Measurements from ENCODE around the gene CASD1. TPM values are rescaled to one million over a fixed set of nuclear protein-coding genes. Genes with fewer than 3 reads are reported as not detected.

The CASD1 gene
- total RNA-seq, 1 donor from 2014 or later = 11.6 TPM

DNA sequence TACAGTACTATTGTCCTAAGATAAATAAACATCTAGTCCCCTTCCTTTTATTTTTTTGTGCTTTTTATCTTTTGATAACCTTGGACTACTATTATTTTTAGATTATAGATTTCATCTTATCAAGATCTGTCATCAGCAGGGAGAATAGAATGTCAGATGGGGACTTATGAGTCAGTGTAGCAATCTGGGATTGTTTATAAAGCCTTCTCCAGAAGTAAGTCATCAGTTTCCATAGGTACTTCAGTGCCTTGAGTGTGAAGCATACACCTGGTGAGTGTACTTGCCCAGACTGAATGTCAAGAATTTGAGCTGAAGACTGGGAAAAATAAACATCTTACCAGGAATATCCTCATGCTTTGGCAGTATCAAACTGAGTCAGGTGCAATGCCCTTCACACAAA lies 2.1 kb downstream of the CASD1 start:
- TF ChIP-seq, protein P1, sequence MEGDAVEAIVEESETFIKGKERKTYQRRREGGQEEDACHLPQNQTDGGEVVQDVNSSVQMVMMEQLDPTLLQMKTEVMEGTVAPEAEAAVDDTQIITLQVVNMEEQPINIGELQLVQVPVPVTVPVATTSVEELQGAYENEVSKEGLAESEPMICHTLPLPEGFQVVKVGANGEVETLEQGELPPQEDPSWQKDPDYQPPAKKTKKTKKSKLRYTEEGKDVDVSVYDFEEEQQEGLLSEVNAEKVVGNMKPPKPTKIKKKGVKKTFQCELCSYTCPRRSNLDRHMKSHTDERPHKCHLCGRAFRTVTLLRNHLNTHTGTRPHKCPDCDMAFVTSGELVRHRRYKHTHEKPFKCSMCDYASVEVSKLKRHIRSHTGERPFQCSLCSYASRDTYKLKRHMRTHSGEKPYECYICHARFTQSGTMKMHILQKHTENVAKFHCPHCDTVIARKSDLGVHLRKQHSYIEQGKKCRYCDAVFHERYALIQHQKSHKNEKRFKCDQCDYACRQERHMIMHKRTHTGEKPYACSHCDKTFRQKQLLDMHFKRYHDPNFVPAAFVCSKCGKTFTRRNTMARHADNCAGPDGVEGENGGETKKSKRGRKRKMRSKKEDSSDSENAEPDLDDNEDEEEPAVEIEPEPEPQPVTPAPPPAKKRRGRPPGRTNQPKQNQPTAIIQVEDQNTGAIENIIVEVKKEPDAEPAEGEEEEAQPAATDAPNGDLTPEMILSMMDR (conservative IDR thresholded peaks at IDR 0.05; ENCODE audit: low read depth, low read length) = no peak
- peak; percentile 19 for DNase-seq (ENCODE audit: low read depth)
- H3K4me3 ChIP-seq (ENCODE audit: low read depth, low read length) = no peak overlapping the region

DNA sequence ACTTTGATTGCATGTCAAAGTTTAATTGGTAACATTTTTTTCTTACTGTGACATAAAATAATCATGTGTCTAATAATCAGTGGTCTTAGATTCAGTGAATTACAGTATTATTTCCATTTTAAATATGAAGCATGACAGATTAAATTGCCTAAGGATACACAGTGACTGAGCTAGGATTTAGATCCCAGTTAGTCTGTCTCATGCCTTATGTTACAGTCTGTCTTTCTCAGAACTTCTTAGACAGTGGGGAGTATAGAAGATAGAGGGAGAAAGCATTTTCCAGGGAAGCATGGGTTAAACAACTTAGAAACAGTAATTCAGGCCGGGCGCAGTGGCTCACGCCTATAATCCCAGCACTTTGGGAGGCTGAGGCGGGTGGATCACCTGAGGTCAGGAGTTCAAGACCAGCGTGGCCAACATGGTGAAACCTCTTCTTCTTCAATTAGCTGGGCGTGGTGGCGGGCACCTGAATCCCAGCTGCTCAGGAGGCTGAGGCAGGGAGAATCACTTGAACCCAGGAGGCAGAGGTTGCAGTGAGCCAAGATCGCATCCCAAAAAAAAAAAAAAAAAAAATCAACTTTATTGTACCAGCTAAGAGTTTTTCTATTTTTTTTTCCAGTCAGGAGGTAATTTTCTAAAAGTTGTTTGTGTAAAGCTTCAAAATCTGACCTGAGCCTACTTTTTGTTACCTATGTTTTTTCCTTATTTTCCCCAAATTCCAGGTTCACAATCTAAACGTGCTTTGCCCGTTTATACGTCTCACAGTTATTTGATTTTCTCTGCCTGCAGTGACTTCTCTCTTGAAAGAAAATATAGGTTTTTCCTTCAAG lies 3.3 kb downstream of the CASD1 start:
- H3K4me3 ChIP-seq (ENCODE audit: low read depth, low read length) = no peak overlapping the region
- no peak for DNase-seq (ENCODE audit: low read depth)

DNA sequence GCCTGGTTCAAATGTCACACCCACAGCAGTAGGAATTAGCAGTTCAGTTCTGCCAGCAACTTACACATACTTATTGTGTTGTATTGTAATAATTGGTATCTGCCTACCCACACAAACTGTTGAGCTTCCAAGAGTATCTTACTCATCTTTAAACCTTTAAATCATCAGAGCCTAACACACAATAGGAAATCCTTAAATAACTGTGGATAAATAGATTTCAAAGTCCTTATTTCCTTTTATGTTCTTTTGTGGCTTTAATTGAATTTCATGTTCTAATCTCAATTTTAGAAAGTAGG lies 3.9 kb downstream of the CASD1 start:
- no peak for DNase-seq (ENCODE audit: low read depth)
- TF ChIP-seq, protein P1 (conservative IDR thresholded peaks at IDR 0.05; ENCODE audit: low read depth, low read length) = no peak
- no peak overlapping the region for H3K4me3 ChIP-seq (ENCODE audit: low read depth, low read length)

More for the DNA sequence above, 3.3 kb downstream of the CASD1 start:
- TF ChIP-seq, protein P1 (conservative IDR thresholded peaks at IDR 0.05; ENCODE audit: low read depth, low read length) = no peak

DNA sequence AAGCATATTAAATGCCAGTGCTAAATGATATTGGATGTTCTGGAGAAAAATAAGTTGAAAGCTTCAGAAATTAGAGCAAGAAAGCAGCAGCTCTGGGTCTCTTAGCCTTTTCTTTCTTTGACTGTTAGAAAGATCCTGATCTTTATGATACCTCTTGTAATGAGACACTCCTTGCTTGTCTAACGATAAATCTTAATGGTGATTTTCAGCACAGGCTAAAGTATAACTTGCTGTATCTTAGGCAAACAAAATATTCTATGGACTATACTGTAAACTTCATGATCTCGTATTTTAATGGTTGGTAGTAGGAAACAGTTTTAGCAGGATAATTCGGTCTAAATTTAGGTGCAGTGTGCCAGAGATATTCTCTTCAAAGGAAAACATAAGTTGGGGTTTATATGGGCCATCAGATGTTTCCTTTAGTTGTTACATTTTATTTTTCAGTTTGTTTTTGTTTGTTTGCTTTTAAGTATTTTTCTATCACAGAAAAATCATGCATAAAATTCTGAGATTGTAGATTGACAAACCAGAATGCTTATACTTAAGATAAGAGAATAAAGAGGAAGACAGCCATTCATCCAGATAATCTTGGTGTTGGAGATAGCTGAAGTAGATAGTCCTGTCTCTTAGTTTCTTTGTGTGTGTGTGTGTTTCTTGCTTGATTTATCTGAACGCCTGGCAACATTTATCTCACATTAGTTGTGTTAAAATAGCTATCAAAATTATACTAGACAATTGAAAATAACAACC lies 4.7 kb downstream of the CASD1 start:
- no peak for DNase-seq (ENCODE audit: low read depth)
- H3K4me3 ChIP-seq (ENCODE audit: low read depth, low read length) = no peak overlapping the region
- TF ChIP-seq, protein P1 (conservative IDR thresholded peaks at IDR 0.05; ENCODE audit: low read depth, low read length) = no peak

DNA sequence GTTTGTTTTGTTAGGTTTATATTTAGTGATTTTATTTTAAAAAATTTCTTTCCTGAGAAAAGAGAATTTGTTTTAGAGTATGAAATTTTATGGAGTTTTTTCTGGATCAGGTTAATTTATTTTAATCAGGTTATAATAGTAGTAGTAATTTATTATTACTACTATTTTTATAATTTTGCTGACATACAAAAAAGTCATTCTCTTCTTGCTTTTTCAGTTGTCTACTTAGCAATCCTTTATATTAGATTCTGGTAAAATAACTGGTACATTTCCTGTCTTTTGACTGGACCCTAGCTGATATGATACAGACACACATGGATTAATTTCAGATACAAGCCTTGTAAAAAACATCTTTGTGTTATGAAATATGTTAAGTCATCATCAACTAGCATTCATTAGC lies 5.3 kb downstream of the CASD1 start:
- no peak for DNase-seq (ENCODE audit: low read depth)
- TF ChIP-seq, protein P1 (conservative IDR thresholded peaks at IDR 0.05; ENCODE audit: low read depth, low read length) = no peak
- no peak overlapping the region for H3K4me3 ChIP-seq (ENCODE audit: low read depth, low read length)

DNA sequence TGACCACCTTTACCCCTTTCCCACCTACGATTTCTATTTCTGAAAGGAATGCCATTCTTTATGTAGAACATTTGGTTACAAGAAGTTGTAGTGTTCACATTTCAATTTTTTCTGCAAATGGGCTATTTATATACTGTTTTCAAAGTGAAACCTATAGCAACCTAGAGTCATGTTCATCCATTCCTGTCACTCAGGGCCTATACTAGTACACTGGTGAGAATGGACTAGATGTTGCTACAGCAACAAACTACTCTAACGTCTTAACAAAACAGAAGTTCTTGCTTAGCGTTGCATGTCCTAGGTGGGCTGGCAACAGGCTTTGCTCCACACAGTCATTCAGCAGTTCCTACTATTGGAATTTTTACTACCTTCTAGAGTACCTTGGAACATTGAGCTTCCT lies 16.3 kb downstream of the CASD1 start:
- DNase-seq (ENCODE audit: low read depth) = no peak
- TF ChIP-seq, protein P1 (conservative IDR thresholded peaks at IDR 0.05; ENCODE audit: low read depth, low read length) = no peak
- no peak overlapping the region for H3K4me3 ChIP-seq (ENCODE audit: low read depth, low read length)

Measured in epithelial cell of proximal tubule (primary cell).